ENCODE results near the gene IMPG1. TPM values are rescaled to one million over a fixed set of nuclear protein-coding genes. Genes with fewer than 3 reads are reported as not detected.

The IMPG1 gene
- total RNA-seq, 1 donor from 2014 or later, result not detected

- TF ChIP-seq, protein P1, sequence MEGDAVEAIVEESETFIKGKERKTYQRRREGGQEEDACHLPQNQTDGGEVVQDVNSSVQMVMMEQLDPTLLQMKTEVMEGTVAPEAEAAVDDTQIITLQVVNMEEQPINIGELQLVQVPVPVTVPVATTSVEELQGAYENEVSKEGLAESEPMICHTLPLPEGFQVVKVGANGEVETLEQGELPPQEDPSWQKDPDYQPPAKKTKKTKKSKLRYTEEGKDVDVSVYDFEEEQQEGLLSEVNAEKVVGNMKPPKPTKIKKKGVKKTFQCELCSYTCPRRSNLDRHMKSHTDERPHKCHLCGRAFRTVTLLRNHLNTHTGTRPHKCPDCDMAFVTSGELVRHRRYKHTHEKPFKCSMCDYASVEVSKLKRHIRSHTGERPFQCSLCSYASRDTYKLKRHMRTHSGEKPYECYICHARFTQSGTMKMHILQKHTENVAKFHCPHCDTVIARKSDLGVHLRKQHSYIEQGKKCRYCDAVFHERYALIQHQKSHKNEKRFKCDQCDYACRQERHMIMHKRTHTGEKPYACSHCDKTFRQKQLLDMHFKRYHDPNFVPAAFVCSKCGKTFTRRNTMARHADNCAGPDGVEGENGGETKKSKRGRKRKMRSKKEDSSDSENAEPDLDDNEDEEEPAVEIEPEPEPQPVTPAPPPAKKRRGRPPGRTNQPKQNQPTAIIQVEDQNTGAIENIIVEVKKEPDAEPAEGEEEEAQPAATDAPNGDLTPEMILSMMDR (IDR thresholded peaks at IDR 0.05), result no peak
- DNase-seq (ENCODE audit: low spot score), result no peak
- H3K9me3 Mint-ChIP-seq (ENCODE audit: low read depth), result no peaks in the 10 kb centered on the region
- H3K36me3 Mint-ChIP-seq (ENCODE audit: low read depth), result no peaks in the 10 kb centered on the region
- no peak overlapping the region for H3K4me3 Mint-ChIP-seq (ENCODE audit: unreplicated experiment)
- H3K4me1 Mint-ChIP-seq (ENCODE audit: low read depth), result no peaks in the 10 kb centered on the region
- peaks cover 14% of the 10 kb centered on the region for H3K27me3 Mint-ChIP-seq (ENCODE audit: low read depth)
- no peak overlapping the region for H3K27ac Mint-ChIP-seq (ENCODE audit: unreplicated experiment)
These were observed 108.9 kb downstream of the IMPG1 start for GRCh38 chr6:75963569-75963968.

DNA sequence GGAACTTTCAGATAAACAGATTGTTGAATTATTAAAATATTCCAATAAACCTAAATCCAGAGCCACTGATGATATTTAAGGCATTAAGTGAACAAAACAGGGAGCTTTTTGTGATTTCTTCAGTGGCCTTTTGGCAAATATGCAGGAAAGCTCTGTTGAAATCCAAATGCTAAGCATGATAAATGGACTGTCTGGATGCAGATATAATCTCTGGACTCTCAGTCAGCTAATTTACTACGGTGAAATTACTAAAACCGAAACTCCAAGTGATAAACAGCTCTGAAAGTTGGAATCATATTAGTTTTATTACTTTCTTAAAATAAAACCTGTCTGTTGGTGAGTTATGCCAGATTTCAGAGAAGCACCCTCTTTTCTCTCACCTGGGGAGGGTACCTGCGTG, 120.3 kb downstream of the IMPG1 start:
- Mint-ChIP-seq H3K9me3 (ENCODE audit: low read depth) (no peaks in the 10 kb centered on the region), H3K27me3 (ENCODE audit: low read depth) (peaks cover 42% of the 10 kb centered on the region), H3K27ac (ENCODE audit: unreplicated experiment) (no peak overlapping the region), H3K36me3 (ENCODE audit: low read depth) (no peaks in the 10 kb centered on the region), H3K4me1 (ENCODE audit: low read depth) (no peaks in the 10 kb centered on the region), H3K4me3 (ENCODE audit: unreplicated experiment) (no peak overlapping the region)
- TF ChIP-seq, protein P1 (IDR thresholded peaks at IDR 0.05), result no peak
- no peak for DNase-seq (ENCODE audit: low spot score)

GRCh38 chr6:75947935-75948334, 124.5 kb downstream of the IMPG1 start:
- H3K27me3 Mint-ChIP-seq (ENCODE audit: low read depth), result peaks cover 55% of the 10 kb centered on the region
- H3K36me3 Mint-ChIP-seq (ENCODE audit: low read depth), result no peaks in the 10 kb centered on the region
- DNase-seq (ENCODE audit: low spot score), result no peak
- no peaks in the 10 kb centered on the region for H3K9me3 Mint-ChIP-seq (ENCODE audit: low read depth)
- H3K4me3 Mint-ChIP-seq (ENCODE audit: unreplicated experiment), result no peak overlapping the region
- TF ChIP-seq, protein P1 (IDR thresholded peaks at IDR 0.05), result no peak
- no peak overlapping the region for H3K27ac Mint-ChIP-seq (ENCODE audit: unreplicated experiment)
- no peaks in the 10 kb centered on the region for H3K4me1 Mint-ChIP-seq (ENCODE audit: low read depth)

DNA sequence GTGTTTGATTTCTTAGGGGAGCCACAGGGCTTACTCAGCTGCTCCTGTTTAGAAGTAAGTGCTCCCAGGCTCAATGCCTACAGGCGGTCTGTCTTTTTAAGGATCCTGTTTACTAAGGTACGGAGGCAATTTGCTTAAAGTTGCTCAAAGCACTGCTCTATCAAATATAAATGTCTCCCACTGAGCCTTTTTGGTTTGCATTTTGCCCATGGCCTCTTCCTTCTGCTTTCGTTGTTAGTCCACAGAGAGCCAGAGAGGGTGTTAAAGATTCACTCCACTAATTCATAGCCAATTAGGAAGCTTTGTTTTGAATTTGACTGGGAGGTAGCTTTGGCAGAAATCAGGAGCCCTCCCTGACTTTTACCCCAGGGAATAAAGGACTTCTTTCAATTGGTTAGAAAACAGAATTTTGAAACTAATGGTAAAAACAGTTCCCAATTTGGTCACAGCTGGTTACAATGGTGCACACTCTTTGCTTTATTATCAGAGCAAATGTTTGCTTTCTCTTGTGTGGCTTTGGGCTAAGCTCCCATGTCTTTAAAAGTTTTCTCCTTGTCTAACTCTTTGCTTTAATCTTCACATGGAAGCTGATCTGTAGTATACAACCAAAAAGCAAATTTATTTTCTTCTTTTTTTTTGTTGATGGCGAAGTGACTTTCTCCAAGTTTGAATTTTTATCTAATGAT, 126.2 kb downstream of the IMPG1 start:
- H3K27ac Mint-ChIP-seq (ENCODE audit: unreplicated experiment), result no peak overlapping the region
- H3K9me3 Mint-ChIP-seq (ENCODE audit: low read depth), result no peaks in the 10 kb centered on the region
- H3K4me3 Mint-ChIP-seq (ENCODE audit: unreplicated experiment), result no peak overlapping the region
- H3K36me3 Mint-ChIP-seq (ENCODE audit: low read depth), result no peaks in the 10 kb centered on the region
- peaks cover 63% of the 10 kb centered on the region for H3K27me3 Mint-ChIP-seq (ENCODE audit: low read depth)
- DNase-seq (ENCODE audit: low spot score), result no peak
- TF ChIP-seq, protein P1 (IDR thresholded peaks at IDR 0.05), result no peak
- no peaks in the 10 kb centered on the region for H3K4me1 Mint-ChIP-seq (ENCODE audit: low read depth)

GRCh38 chr6:75943381-75943780, 129.1 kb downstream of the IMPG1 start:
- H3K4me3 Mint-ChIP-seq (ENCODE audit: unreplicated experiment), result no peak overlapping the region

More at GRCh38 chr6:75943381-75943780, 129.1 kb downstream of the IMPG1 start:
- peaks cover 2% of the 10 kb centered on the region for H3K36me3 Mint-ChIP-seq (ENCODE audit: low read depth)
- H3K4me1 Mint-ChIP-seq (ENCODE audit: low read depth), result no peaks in the 10 kb centered on the region
- DNase-seq (ENCODE audit: low spot score), result no peak
- H3K27me3 Mint-ChIP-seq (ENCODE audit: low read depth), result peaks cover 60% of the 10 kb centered on the region
- no peak overlapping the region for H3K27ac Mint-ChIP-seq (ENCODE audit: unreplicated experiment)
- H3K9me3 Mint-ChIP-seq (ENCODE audit: low read depth), result no peaks in the 10 kb centered on the region
- TF ChIP-seq, protein P1 (IDR thresholded peaks at IDR 0.05), result no peak
